ELR (cell line): Measurements from ENCODE around the gene TEAD1.

Source experiments
- DNase-seq: peaks from one replicate; pipeline ENCODE4 v3.0.0-alpha.2; 2015; ENCODE audit warnings: low read depth

TEAD1 gene

GRCh38 chr11:12942157-12942556 lies 267.9 kb downstream of the TEAD1 start:
- no peak for DNase-seq

DNA sequence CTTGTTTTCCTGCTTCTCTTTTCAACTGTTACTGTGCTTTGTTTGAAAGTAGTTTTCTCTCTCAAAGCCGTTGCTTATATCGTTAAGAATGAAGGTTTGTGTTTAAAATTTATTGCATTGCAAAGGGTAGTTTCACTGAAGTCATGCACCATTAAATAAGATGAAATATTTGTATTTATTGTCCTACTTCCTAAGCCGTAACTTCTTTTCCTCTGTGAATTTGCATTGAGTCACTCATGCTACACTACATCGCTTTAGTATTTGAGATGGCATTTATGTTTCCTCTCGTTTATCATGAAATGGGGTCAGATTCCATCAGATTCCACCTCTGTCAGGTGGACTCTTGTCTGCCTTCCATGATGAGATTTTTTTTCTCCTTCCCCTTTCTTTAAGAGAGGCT lies 269.1 kb downstream of the TEAD1 start:
- no peak for DNase-seq

- DNase-seq, result no peak
Observed at GRCh38 chr11:12944889-12945288, 270.7 kb downstream of the TEAD1 start.

DNA sequence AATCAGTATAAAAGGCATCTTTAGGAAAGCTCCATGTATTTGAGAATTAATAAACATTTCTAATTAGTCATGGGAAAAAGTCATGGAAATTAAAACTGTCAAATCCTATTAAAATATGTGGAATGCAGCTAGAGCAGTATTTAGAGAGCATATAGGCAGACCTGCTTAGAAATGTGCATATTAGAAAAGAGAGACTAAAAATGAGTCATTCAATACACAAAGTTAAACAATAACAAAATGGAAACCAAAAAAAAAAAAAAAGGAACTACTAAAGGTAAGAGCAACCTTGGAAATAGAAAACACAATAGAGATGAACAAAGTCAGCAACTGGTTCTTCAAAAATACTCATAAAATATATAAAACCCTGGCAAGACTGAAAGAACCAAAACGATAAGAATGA lies 275.2 kb downstream of the TEAD1 start:
- DNase-seq, result peak; percentile 24

DNA sequence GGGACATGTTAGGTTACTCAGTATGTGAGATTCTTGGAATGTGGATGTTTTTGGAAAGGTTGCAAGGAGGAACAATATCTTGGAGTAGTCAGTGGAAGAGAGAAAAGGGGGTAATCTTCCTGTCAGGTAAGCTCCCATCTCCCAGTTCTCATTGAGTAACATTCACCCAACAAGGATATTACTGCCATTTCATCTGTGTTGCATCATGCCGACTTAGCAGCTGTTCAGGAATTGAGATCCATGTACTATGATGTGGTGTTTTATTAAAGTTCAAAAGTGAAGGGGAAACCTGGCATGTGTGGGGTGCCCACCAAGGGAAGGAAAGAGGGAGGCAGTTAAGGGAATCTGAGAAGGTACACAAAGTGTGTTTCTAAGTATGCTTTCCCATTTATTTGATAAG lies 276.4 kb downstream of the TEAD1 start:
- DNase-seq, result no peak

DNA sequence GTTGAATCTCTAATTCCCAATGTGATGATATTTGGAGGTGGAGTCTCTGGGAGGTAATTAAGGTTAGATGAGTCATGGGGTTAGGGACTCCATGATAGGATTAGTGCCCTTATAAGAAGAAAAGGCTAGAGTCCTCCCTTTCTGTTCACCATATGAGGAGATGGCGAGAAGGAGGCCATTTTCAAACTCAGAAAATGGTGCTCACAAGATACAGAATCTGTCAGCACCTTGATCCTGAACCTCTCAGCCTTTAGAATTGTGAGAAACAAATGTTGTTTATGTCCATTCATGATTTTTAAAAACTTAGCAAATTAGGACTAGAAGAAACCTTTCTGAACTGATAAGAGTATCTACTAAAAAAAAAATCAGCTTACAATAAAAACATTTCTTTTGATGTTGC lies 277.2 kb downstream of the TEAD1 start:
- DNase-seq, result no peak

DNA sequence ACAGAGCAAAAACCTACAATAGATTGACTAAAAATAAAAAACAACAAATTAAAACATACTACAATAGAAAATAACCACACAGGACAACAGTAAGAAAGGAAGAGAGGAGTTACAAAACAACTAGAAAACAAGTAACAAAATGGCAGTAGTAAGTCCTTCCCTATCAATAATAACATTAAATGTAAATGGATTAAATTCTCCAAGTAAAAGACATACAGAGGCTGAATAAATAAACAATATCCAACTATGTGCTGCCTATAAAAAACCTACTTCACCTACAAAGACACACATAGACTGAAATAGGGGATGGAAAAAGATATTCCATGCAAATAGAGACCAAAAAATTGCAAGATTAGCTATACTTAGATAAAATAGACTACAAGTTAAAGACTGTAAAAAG lies 277.9 kb downstream of the TEAD1 start:
- no peak for DNase-seq

GRCh38 chr11:12958986-12959385 lies 284.8 kb downstream of the TEAD1 start:
- no peak for DNase-seq

DNA sequence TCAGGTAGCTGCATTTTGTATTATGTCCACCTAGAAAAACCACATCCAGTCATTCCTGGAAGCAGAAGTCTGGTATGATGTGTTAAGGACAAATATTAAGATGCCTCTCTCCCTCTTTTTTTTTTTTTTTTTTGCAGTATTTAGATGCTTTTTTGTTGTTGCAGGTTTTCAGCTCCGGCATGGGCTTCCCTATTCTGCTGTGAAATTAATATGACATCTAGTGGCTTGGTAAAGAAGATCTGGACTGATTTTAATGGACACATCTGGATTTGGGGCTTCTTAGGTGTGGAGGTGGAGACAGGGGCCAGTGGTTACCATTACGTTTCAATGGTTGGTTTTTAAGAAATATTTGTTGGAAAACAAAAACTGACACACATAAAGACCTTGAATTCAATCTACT lies 287.4 kb downstream of the TEAD1 start:
- DNase-seq, result peak; percentile 39

DNA sequence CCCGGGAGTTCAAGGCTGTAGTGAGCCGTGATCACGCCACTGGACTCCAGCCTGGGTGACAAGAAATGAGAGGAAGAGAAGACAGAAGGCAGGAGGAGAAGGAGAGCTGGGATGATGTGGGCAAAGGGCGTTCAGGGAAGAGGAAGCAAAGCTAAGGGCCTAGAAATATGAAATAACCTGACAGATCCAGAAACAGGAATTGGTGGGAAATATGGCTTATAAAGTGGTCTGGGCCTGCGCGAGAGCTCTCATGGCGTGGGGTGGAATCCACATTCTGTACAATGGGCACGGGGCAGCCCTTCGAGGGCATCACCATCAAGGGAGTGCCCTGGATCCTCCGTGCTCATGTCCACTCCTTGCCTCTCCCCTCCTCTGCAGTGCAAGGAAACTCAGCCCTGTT lies 288.1 kb downstream of the TEAD1 start:
- no peak for DNase-seq

- DNase-seq, result no peak
Observed at GRCh38 chr11:12963051-12963450, 288.8 kb downstream of the TEAD1 start.

DNA sequence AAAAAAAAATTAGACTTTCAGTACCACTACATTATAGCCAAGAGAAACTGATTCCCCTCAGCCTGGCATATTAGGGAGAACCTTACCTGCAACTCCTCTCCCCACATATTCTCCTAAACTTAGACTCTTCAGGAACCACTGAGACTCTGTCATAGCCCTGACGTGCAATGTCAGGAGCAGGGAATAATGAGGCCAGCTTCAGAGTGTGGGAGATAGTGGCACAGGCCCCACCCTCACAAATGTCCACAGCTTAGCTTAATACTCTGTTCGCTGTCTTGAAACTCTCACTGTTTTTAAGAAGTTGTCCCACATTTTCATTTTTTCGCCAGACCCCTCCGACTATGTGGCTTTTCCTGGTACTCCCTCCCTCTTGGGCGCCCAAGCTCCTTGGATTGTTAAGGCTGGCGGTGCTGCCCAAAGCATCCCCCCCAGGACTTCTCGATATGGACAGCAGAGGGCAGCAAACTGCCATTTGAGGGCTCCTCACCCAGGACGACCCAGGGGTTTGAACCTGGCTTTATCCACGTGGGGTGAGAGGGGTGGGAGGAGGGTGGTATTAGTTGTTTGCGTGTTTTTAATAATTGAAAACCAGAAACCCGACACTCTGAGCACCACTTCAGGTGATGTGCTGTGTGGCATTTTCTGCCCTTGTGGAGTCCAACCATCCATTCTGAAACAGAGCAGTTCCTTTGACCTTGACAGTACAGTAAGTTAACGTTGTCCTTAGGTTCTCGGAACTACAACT lies 289.7 kb downstream of the TEAD1 start:
- peak; percentile 75 for DNase-seq

GRCh38 chr11:12964650-12965049 lies 290.4 kb downstream of the TEAD1 start:
- no peak for DNase-seq

GRCh38 chr11:12966002-12966401 lies 291.8 kb downstream of the TEAD1 start:
- DNase-seq, result no peak

DNA sequence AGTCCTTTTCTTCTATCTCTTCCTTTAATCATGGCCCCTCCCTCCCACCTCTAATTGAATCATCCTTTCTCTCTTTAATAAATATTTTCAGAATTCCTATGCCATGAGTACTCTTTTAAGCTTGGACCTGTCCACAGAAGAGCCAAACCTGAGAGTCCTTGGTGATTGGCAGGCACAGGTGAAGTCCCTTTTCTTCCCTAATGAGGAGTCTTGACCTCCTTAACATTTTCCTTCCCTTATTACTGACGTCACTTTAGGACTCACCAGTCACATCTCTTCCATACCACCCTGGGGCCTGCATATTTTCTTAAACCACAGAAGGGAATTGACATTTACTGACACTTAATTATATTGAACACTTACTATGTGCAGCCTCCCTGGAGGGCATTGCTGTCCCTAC lies 293.9 kb downstream of the TEAD1 start:
- DNase-seq, result no peak

DNA sequence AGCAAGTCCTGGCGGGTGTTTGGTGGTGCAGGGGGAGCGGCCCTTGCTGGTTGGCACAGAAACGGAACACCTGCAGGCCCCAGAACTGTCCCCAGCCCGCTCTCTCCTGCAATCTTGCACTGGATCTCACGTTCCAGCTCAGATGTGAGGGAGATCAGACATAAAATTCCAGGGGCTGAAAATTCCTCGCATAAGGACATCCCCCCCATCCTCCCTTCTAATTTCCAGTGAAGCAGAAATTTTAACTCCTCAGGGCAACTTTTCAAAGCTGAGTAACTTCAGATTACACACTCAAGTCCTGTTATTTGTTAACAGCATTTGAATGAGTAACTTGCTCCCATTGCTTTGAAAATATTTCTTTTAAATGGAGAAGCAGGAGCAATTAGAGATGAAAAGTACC lies 294.6 kb downstream of the TEAD1 start:
- DNase-seq, result no peak

- no peak for DNase-seq
Observed at GRCh38 chr11:12971955-12972354, 297.7 kb downstream of the TEAD1 start.

DNA sequence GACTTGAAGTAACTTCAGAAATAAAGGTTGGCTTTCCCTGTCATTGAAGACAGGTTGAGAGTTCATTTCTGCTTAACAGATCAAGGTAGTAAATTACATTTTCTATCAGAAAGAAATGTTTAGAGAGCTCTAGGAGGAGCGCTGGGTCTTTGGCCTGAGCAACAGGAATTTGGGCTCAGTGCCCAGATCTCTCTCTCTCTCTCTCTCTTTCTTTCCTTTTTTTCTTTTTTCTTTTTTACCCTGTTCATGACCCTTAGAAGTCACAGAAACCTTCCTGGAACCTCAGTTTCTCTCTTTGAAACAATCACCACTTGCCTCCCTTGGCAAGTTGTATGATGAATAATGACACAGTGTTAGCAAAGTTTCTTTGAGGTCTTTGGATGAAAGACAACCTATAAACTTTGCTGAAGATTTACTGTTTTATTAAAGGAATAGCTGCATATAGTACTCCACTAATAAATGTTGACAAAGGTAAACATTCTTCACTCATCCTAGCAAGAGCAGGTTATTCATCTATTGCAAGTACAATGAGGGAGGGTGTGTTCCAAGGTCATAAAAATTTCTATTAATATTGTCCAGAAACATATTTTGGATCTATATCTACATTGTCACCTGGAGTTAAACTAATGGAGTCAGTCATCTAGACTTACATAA lies 299.4 kb downstream of the TEAD1 start:
- no peak for DNase-seq

DNA sequence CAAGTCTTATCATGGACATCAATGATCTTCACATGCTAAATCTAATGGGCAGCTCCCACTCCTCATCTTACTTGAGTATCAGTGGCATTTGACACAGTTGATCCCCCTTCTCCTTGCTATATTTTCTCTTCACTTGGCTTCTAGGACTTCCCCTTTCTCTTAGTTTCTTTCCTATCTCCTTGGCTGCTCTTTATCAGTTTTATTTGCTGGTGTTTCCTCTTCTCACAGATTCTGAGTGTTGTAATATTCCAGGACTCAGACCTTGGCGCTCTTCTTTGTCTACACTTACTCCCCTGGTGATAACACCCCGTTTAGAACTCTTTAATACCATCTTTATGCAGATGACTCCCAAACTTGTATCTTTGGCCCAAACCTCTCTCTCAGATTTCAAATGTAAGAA lies 301.0 kb downstream of the TEAD1 start:
- DNase-seq, result no peak

GRCh38 chr11:12979928-12980689 lies 305.9 kb downstream of the TEAD1 start:
- no peak for DNase-seq

DNA sequence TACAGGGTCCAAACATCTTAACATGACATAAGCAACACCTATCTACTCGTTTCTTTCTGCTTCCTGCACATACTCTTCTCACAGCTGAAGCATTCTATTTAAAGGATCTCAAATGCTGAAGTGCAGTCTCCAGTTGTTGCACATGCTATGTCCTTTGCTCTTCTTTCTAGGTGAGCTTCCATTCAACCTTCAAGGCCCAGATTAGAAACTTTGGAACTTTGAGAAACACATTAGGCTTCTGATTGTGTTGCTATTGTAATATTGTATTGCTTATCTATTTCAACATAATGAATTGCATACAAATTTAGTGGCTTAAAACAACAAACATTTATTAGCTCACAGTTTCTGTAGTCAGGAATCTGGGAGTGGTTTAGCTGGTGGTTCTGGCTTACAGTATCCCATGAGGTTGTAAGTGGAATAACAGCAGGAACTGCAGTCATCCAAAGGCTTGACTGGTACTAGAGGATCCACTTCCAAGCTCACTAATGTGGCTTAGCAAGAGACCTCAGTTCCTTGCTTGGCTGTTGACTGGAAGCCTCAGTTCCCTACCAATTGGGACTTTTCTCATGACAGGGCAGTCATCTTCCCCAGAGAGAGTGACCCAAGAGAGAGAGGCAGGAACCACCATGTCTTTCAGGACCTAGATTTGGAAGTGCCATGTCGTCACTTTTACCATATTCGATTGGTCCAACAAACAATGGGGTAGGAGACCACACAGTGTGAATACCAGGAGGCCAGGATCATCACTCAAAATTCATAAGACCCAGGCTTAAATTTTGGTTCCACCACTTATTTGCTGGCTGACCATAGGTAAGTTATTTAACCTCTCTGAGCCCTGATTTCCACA lies 307.7 kb downstream of the TEAD1 start:
- DNase-seq, result peak; percentile 13

DNA sequence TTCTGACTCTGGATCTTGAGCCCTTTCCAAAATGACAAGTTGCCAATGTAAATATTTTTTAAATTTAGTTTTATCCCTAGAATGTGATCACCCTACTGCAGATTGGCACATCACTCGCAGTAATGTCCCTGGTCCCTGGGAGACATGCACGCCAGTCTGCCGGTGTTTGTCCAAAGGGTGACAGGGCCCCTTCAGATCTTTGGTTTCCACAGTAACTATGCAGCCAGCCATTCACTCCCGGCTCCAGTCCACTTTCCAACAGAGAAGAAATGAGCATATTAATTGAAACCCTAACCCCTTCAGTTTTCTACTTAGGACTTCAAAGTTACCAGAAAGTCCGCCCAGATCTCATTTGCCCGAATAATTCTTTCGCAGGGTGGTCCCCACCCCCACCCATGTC lies 309.1 kb downstream of the TEAD1 start:
- DNase-seq, result no peak
